ENCODE data around the gene POLRMT. TPM values are rescaled to one million over a fixed set of nuclear protein-coding genes. Genes with fewer than 3 reads are reported as not detected.
"Not testable (repeated sequence)": the region's sequence is repeated elsewhere in the genome, so short reads cannot be mapped to it uniquely, and the experiment has no call there.

POLRMT gene
- total RNA-seq, 1 donor from 2014 or later: 54.5 TPM

GRCh38 chr19:618247-618619 lies 15.1 kb downstream of the POLRMT start:
- ATAC-seq (ENCODE audit: poor library complexity) (no peak), DNase-seq (no peak)
- intact Hi-C loops (cut with DNase I): no loop called here

GRCh38 chr19:617551-618246 lies 15.6 kb downstream of the POLRMT start:
- ATAC-seq (ENCODE audit: poor library complexity) (no peak), DNase-seq (no peak)
- intact Hi-C loops (cut with DNase I): no loop called here

- DNase-seq: no peak
- intact Hi-C loops (cut with DNase I): no loop called here
- ATAC-seq (ENCODE audit: poor library complexity): no peak
Measured at GRCh38 chr19:616747-617526, 16.4 kb downstream of the POLRMT start.

- intact Hi-C loops (cut with DNase I): no loop called here
- ATAC-seq (ENCODE audit: poor library complexity): no peak
- no peak for DNase-seq
Measured at GRCh38 chr19:616062-616700, 17.2 kb downstream of the POLRMT start.

- intact Hi-C loops (cut with DNase I): no loop called here
- DNase-seq: no peak
- peak; percentile 36 for ATAC-seq (ENCODE audit: poor library complexity)
Measured at GRCh38 chr19:615619-616018, 17.7 kb downstream of the POLRMT start.

GRCh38 chr19:613732-614567 lies 19.4 kb downstream of the POLRMT start:
- DNase-seq (no peak), ATAC-seq (ENCODE audit: poor library complexity) (no peak)
- intact Hi-C loops (cut with DNase I): no loop called here

GRCh38 chr19:612941-613340 lies 20.4 kb downstream of the POLRMT start:
- DNase-seq (no peak), ATAC-seq (ENCODE audit: poor library complexity) (no peak)
- intact Hi-C loops (cut with DNase I): no loop called here

GRCh38 chr19:611481-611868 lies 21.9 kb downstream of the POLRMT start:
- DNase-seq (no peak), ATAC-seq (ENCODE audit: poor library complexity) (no peak)
- intact Hi-C loops (cut with DNase I): no loop called here

- intact Hi-C loops (cut with DNase I): no loop called here
- peak; percentile 67 for ATAC-seq (ENCODE audit: poor library complexity)
- DNase-seq: peak; percentile 66
Measured at GRCh38 chr19:610801-611480, 22.4 kb downstream of the POLRMT start.

- no peak for DNase-seq
- ATAC-seq (ENCODE audit: poor library complexity): peak; percentile 7
- intact Hi-C loops (cut with DNase I): no loop called here
Measured at GRCh38 chr19:610071-610800, 23.1 kb downstream of the POLRMT start.

- ATAC-seq (ENCODE audit: poor library complexity): peak; percentile 57
- intact Hi-C loops (cut with DNase I): no loop called here
- peak; percentile 76 for DNase-seq
Measured at GRCh38 chr19:609004-609346, 24.4 kb downstream of the POLRMT start.

- ATAC-seq (ENCODE audit: poor library complexity) (no peak), DNase-seq (no peak)
Measured at GRCh38 chr19:608155-609003, 25.0 kb downstream of the POLRMT start.

GRCh38 chr19:607301-608154 lies 25.8 kb downstream of the POLRMT start:
- DNase-seq (no peak), ATAC-seq (ENCODE audit: poor library complexity) (no peak)
- intact Hi-C loops (cut with DNase I): no loop called here

More at GRCh38 chr19:608155-609003, 25.0 kb downstream of the POLRMT start:
- intact Hi-C loops (cut with DNase I): no loop called here

GRCh38 chr19:605061-605971 lies 28.0 kb downstream of the POLRMT start:
- intact Hi-C loops (cut with DNase I); ATAC-seq (ENCODE audit: poor library complexity); DNase-seq: not testable (repeated sequence)

- no peak for ATAC-seq (ENCODE audit: poor library complexity)
- DNase-seq: no peak
- intact Hi-C loops (cut with DNase I): no loop called here
Measured at GRCh38 chr19:604355-604754, 29.0 kb downstream of the POLRMT start.
